OCI-LY1 (cell line): ENCODE data around the gene LTBP4.

ENCODE experiments used
- EZH2 ChIP-seq: fragments of 200-600 bp; sonication (generic), shearing (Covaris generic); IDR thresholded peaks from 2 replicates; pipeline ENCODE4 v1.8.0; 2017; ENCODE audit warnings: borderline replicate concordance, mixed run types, mild to moderate bottlenecking, antibody characterized with exemption, low read length, moderate library complexity, mixed read lengths
- TF ChIP-seq, protein P1 (sequence below): fragments of 200-600 bp; sonication (generic), shearing (Covaris generic); IDR thresholded peaks from 2 replicates; pipeline ENCODE4 v1.5.1; 2017; ENCODE audit warnings: mild to moderate bottlenecking, antibody characterized with exemption, low read length, moderate library complexity, mixed read lengths

DNA sequence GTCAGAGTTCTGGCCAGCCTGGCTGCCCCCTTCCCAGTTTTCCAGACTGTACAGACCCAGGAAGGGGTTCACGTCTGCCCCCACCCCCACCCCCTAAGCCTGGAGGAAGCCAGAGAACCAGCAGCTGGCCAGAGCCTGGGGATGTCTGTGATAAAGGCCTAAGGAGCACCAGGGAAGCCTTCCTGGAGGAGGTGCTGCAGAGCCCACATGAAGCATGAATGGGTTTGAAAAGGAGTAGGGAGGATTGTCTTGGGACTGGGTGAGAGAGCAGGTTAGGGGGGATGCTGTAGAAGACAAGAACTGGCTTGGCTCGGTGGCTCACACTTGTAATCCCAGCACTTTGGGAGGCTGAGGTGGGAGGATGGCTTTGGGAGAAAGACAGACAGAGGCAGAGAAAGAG lies 18.7 kb upstream of the LTBP4 start:
- TF ChIP-seq, protein P1, sequence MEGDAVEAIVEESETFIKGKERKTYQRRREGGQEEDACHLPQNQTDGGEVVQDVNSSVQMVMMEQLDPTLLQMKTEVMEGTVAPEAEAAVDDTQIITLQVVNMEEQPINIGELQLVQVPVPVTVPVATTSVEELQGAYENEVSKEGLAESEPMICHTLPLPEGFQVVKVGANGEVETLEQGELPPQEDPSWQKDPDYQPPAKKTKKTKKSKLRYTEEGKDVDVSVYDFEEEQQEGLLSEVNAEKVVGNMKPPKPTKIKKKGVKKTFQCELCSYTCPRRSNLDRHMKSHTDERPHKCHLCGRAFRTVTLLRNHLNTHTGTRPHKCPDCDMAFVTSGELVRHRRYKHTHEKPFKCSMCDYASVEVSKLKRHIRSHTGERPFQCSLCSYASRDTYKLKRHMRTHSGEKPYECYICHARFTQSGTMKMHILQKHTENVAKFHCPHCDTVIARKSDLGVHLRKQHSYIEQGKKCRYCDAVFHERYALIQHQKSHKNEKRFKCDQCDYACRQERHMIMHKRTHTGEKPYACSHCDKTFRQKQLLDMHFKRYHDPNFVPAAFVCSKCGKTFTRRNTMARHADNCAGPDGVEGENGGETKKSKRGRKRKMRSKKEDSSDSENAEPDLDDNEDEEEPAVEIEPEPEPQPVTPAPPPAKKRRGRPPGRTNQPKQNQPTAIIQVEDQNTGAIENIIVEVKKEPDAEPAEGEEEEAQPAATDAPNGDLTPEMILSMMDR = no peak
- no peak for TF ChIP-seq EZH2
